ENCODE measurements around the gene PRKG2.

PRKG2 gene

GRCh38 chr4:81040012-81040659 lies 174.9 kb downstream of the PRKG2 start:
- DNase-seq, result peak in 2 of 56 donors; percentile 1 to 42

DNA sequence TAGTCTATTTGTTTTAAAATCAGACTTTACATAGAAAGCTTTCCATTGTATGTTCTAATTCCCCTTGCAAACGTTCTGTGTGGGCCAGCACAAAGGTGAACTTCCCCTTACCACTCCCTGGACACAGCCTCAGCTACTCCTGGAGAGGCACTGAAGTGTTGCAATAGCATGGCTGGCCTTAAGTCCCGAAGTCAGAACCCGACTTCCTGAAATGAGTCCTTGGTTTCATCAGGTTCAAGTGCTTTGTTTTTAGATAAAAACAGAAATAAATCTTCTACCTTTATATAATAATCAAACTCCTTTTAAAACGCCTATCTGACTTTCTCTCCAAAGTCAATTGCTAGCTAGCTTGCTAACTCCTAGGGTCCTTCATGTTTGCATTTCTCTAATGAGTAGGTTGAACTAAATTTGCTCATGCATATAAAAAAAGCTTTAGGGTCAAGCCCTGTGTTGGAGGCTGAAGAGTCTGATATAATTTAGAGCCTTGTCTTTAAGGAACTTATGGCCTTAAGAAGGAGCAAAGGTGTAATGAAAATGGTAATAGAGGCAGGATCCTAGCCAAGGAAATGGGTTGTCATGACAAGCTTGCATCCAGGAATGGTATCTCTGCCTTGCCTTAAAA lies 175.6 kb downstream of the PRKG2 start:
- DNase-seq, result no peak

DNA sequence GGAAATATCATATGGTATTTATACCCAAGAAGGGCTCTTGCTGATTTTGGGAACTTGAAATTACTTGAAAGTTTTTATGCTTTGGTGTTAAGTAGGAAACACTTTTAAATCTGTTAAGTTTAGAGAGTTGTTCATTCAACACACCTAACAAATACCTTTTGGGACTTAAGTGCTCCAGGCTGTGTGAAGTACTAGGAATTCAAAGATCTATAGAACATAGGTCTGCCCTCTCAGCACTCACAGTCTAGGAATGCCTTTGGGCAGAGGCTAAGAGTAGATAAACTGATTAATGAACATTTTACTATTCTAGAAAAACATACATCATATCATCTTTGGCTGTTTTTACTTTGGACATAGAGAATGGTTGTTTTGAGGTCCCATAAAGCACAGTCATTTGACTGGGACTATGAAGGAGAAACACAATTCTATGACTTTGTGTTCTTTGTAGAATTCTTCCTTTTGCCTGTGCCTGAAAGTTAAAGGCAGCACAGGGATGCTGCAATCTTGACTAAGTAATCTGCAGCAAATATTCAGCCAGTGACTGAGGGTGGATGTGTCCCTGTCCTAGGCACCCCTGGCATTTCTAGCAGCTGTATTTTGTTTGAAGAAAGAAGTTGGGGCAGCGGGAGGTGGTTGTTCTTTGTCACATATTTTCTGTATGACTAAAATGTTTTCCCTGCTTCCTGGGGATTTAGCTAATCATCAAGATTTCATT lies 176.2 kb downstream of the PRKG2 start:
- DNase-seq, result no peak

Measured in amygdala (tissue), 56 donors.